HG03066 (cell line): ENCODE data around the gene FRA10AC1.

Source experiments
- ATAC-seq: cut with Tn5 transposase; IDR thresholded peaks from one replicate; pipeline ENCODE4 v1.9.1; 2021; ENCODE audit warnings: low read depth; ENCODE audit not compliant: unreplicated experiment

FRA10AC1 gene

DNA sequence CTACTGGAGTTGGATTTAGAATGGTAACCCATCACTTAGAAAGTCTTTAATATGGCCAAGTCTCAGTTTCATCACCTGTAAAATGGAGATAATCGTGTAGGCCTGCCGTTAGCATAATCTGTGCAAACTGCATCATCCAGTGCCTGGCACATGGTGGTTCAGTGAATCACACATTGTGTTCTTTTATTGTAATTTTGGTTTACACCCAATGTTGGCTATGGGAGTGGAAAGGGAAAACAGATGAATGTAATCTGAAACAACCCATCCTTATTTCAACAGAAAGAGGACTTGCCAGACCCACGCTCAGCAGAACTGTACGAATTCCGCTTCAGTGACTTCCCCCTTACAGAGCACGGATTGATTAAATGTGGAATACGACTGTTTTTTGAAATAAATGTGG is 62.6 kb downstream of the FRA10AC1 start:
- ATAC-seq: no peak

DNA sequence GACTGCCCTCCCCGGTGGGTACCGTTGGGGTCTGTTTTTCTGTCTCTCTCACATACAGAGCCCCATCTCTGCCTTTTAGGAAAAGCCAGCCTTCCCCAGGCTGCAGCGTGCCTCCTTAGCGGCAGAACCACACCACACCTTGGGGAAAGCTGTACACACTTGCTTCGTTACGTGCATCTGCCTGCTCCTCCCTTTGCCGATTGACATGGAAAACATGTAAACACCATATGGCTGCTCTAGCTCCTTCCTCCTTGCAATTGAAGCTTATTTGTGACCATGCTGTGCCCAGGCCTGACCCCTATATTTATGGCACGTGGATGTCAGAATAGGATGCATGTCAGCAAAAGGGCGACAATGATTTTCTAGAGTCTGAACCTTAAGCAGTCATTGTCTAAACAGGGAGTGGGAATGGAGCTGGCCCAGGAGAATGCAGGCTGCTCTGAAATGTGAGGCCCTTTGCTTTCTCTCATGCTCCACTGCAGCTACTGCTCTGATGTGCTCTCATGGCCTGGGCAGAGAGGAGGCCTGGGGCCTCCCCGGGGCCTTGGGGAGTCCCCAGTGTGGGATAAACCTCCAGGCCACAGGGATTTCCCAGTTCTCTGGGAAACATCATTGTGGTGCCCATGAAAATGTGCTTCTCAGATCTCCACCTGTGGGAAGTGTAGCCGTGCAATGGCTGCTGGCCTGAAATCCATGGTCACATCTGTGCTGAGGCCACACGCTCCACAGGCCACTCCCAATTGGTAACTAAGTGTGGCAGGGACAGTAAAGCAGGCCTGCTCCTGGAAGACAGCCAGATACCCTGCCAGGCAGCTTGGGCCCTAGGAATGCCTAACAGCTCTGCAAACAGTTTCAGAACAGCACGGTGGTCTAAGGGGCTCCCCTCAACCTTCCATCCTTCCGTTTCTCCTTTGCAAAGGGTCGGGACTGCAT is 71.5 kb downstream of the FRA10AC1 start:
- ATAC-seq: no peak

DNA sequence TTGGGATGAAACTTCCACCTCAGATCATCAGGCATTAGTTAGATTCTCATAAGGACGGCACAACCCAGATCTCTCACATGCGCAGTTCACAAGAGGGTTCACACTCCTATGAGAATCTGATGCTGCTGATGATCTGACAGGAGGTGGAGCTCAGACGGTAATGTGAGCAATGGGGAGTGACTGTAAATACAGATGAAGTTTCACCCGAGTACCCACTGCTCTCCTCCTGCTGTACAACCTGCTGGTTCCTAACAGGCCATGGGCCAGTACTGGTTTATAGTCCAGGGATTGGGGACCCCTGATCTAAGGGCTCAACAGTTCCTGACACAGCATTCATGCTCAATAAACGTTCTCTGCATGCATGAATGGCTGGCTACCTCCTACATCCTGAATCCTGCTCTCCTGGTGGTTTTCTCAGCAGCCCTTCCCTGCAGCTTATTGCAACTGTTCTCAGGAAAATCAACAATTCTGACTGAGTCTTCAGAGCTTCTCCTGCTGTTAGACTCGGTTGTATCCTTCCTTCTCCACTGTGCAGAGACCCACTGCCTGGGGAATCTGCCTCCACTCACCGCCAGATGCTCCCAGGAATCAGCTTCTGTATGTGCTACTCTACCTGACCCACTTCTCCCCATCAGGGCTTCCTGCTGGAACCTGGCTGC is 72.6 kb downstream of the FRA10AC1 start:
- ATAC-seq: no peak

DNA sequence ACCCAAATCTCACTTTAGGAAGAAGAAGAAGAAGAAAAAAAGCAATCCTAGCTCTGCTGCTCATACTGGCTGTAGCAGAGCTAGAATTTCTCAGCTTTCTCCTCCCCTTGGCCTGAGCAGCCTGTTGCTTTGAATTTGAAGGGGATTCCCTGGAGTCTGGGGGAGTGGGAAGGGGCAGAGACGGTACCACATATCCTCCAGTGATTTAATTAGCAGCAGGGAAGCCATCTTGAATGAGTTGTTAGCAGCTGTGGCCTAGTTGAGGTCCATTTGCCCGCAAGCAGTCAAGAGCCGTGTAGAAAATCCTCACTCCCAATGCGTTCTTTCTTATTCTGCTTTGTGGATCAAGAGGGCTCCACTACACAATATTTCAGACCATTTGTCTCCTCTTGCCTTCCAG is 73.5 kb downstream of the FRA10AC1 start:
- no peak for ATAC-seq

DNA sequence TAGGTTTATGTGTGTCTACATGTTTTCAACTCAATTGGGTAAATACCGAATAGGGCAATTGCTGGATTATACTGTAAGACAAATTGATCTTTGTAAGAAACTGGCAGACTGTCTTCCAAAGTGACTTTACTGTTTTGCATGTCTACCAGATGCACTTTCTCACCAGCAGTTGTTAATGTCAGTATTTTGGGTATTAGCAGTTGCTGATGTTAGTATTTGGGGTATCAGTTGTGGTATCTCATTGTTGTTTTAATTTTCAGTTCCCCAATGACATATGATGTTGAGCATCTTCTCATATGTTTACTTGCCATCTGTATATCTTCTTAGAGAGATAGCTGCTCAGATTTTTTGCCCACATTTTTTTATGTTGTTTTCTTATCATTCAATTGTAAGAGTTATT is 79.5 kb downstream of the FRA10AC1 start:
- ATAC-seq: no peak

DNA sequence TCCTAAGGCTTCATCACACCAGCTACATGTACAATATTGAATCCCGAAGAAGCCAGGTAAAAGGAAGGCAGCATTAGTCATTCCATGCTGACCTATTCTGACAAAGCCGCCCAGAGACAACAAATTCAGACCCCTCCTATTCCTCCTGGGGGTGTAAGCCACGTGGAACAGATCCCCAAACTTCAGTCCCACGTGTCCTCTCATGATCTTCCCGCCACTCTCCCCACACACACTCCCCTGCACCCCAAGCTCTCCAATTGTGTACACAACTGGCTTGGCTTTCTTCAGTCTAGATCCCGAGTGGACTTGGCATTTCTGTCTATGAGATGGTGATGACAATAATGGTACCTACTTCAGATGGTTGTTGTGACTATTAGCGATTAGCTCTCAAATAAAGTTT is 81.5 kb downstream of the FRA10AC1 start:
- no peak for ATAC-seq
